Measurements from ENCODE around the gene ATP1B1.
"Not testable (repeated sequence)": the region's sequence is repeated elsewhere in the genome, so short reads cannot be mapped to it uniquely, and the experiment has no call there.

The ATP1B1 gene

GRCh38 chr1:169118227-169118626 lies 11.7 kb downstream of the ATP1B1 start:
- no peak for DNase-seq

GRCh38 chr1:169119405-169119804 lies 12.9 kb downstream of the ATP1B1 start:
- DNase-seq = no peak

- no peak for DNase-seq
These were observed 13.6 kb downstream of the ATP1B1 start for GRCh38 chr1:169120066-169120465.

GRCh38 chr1:169121146-169121923 lies 14.8 kb downstream of the ATP1B1 start:
- DNase-seq = no peak

- DNase-seq = no peak
These were observed 16.5 kb downstream of the ATP1B1 start for GRCh38 chr1:169122976-169123375.

- DNase-seq = no peak
These were observed 18.0 kb downstream of the ATP1B1 start for GRCh38 chr1:169124459-169124858.

- not testable (repeated sequence) for DNase-seq
These were observed 19.1 kb downstream of the ATP1B1 start for GRCh38 chr1:169125597-169125996.

- DNase-seq = no peak
These were observed 19.8 kb downstream of the ATP1B1 start for GRCh38 chr1:169126335-169126734.

GRCh38 chr1:169127305-169127704 lies 20.8 kb downstream of the ATP1B1 start:
- no peak for DNase-seq

- no peak for DNase-seq
These were observed 22.1 kb downstream of the ATP1B1 start for GRCh38 chr1:169128562-169128961.

- no peak for DNase-seq
These were observed 22.8 kb downstream of the ATP1B1 start for GRCh38 chr1:169129109-169129784.

- no peak for DNase-seq
These were observed 24.2 kb downstream of the ATP1B1 start for GRCh38 chr1:169130683-169131082.

GRCh38 chr1:169132512-169133227 lies 26.2 kb downstream of the ATP1B1 start:
- no peak for DNase-seq

GRCh38 chr1:169133228-169133576 lies 26.7 kb downstream of the ATP1B1 start:
- DNase-seq = no peak

GRCh38 chr1:169133801-169134502 lies 27.5 kb downstream of the ATP1B1 start:
- no peak for DNase-seq

GRCh38 chr1:169137357-169137756 lies 30.9 kb downstream of the ATP1B1 start:
- no peak for DNase-seq

GRCh38 chr1:169138866-169139670 lies 32.6 kb downstream of the ATP1B1 start:
- no peak for DNase-seq

GRCh38 chr1:169141356-169141755 lies 34.9 kb downstream of the ATP1B1 start:
- DNase-seq = no peak

- no peak for DNase-seq
These were observed 35.6 kb downstream of the ATP1B1 start for GRCh38 chr1:169142129-169142528.

- DNase-seq = no peak
These were observed 36.9 kb downstream of the ATP1B1 start for GRCh38 chr1:169143346-169143745.

- no peak for DNase-seq
These were observed 37.5 kb downstream of the ATP1B1 start for GRCh38 chr1:169143984-169144383.

- no peak for DNase-seq
These were observed 38.6 kb downstream of the ATP1B1 start for GRCh38 chr1:169144941-169145626.
